Heart right ventricle (tissue), 16 donors: ENCODE results near the gene MEG3. TPM values are rescaled to one million over a fixed set of nuclear protein-coding genes. Genes with fewer than 3 reads are reported as not detected.

Experiments used
- ATAC-seq, 8 donors: fragments of 200-7000 bp; cut with Tn5 transposase; one replicate each; pipeline ENCODE4 v1.9.1; 2020; ENCODE audit warnings: mild to moderate bottlenecking in 8 of 8, moderate library complexity in 8 of 8, moderate number of reproducible peaks in 1 of 8
- DNase-seq, 2 donors: peaks; one replicate each; pipeline ENCODE4 v3.0.0-alpha.2; 2020
- H3K27ac ChIP-seq, 10 donors: fragments of 200-600 bp; sonication (generic) in 2 of 10; one replicate each; pipeline versions ENCODE4 v1.5.0 to v1.8.0; 2020 to 2022; ENCODE audit warnings: mild to moderate bottlenecking in 3 of 10
- H3K27me3 ChIP-seq, 7 donors: fragments of 200-600 bp; one replicate each; pipeline ENCODE4 v1.8.0; 2021 to 2022; ENCODE audit warnings: mild to moderate bottlenecking in 2 of 7
- H3K36me3 ChIP-seq, 9 donors: fragments of 200-600 bp; sonication (generic) in 1 of 9; one replicate each; pipeline versions ENCODE4 v1.5.0 to v1.8.0; 2020 to 2022; ENCODE audit warnings: mild to moderate bottlenecking in 2 of 9
- H3K4me1 ChIP-seq, 9 donors: fragments of 200-600 bp; sonication (generic) in 1 of 9; one replicate each; pipeline versions ENCODE4 v1.5.0 to v1.8.0; 2020 to 2022; ENCODE audit warnings: mild to moderate bottlenecking in 4 of 9
- H3K4me3 ChIP-seq, 10 donors: fragments of 200-600 bp; sonication (generic) in 2 of 10; one replicate each; pipeline versions ENCODE4 v1.5.0 to v1.8.0; 2020 to 2022; ENCODE audit warnings: mild to moderate bottlenecking in 7 of 10, moderate library complexity in 2 of 10
- H3K9me3 ChIP-seq, 11 donors: fragments of 200-600 bp in 10 of 11; sonication (generic) in 2 of 11; one replicate each; pipeline versions ENCODE4 v1.5.0 to v1.8.0; 2013 to 2022; ENCODE audit warnings: mild to moderate bottlenecking in 2 of 11, control low read depth in 1 of 11, moderate library complexity in 1 of 11
- CTCF ChIP-seq, 9 donors: fragments of 200-600 bp; sonication (generic) in 2 of 9; IDR thresholded peaks; one replicate each; pipeline versions ENCODE4 v1.5.0 to v1.8.0; 2021 to 2022; ENCODE audit warnings: antibody characterized with exemption in 9 of 9, mild to moderate bottlenecking in 5 of 9, moderate library complexity in 1 of 9
- WGBS, 2 donors: extraction: QIAGEN DNeasy Blood & Tissue Kit; methylation state at CpG; one replicate each; pipeline ENCODE4 v1.1.7; 2013; ENCODE audit warnings: inconsistent platforms in 1 of 2; 5-methylcytosine and 5-hydroxymethylcytosine counted together
- intact Hi-C, 10 donors: fragments of 100-400 bp; cut with DNase I; formaldehyde crosslinking; loops; one replicate each; pipeline versions ENCODE4 v1.11.1 to v1.14.2; 2022
- polyA plus RNA-seq, 2 donors: library from polyadenylated mRNA; stranded (reverse); fragments of 200-250 nt; gene quantifications; one replicate each; pipeline ENCODE4 v1.2.3, GENCODE V29; 2013
- total RNA-seq, 10 donors: library from RNA; stranded (reverse); fragmentation: NEBNext Ultra II Directional in 3 of 10; extraction: Animal tissue kit (Norgen Biotek cat#: 25700) in 3 of 10; gene quantifications; one replicate each; pipeline versions ENCODE4 v1.2.1 to v1.2.4, GENCODE V29; 2021 to 2023
- donor health status: Arrhythmogenic right ventricular cardiomyopathy.
- donor health status: ischemic (EF 13 %, LVEDD 7.1; RV severe dilation, severe dysfunction).
- donor health status: healthy with polysubstance abuse.
- donor health status: DM: no; HTN: yes; CAD: no.
- donor health status: DM: no; HTN: no; CAD: no.
- donor health status: ischemic (EF 25% LVEDD 6.9; RV normal size, moderate dysfunction).
- donor health status: ischemic (EF 25% LVEDD 5.7; RV mildly dilated, moderate dysfunction).
- donor health status: healthy.
- donor health status: DM: yes; HTN: yes; CAD: no.
- donor health status: Ischemic cardiomyopathy.
- donor health status: ischemic (EF 35%, LVEDD 5.7; RV mildly dilated, moderate dysfunction).
- donor health status: nonischemic (EF 11% LVEDD 7.7; RV severe dilation, severe dysfunction).
- donor health status: DM: yes; HTN: yes; CAD: no.
- donor health status: PGD.
- donor health status: ischemic (EF 29% LVEDD 5.4; RV normal size, mild dysfunction).
- donor health status: nonischemic (EF 23%, LVEDD 6.1; RV moderate dilation, normal function).

Gene MEG3
- total and polyA plus RNA-seq, 12 donors = 7.7 to 122 (median 12.4) TPM

- H3K9me3 ChIP-seq = no peaks in the 10 kb centered on the region
- no peaks in the 10 kb centered on the region for H3K36me3 ChIP-seq
- TF ChIP-seq CTCF (IDR thresholded peaks at IDR 0.05) = no peak
- no peaks in the 10 kb centered on the region for H3K4me1 ChIP-seq
- H3K27ac ChIP-seq = no peak overlapping the region
- peaks cover 0 to 26% (median 5%) of the 10 kb centered on the region in 7 donors for H3K27me3 ChIP-seq
- no peak overlapping the region for H3K4me3 ChIP-seq
- DNase-seq (no peak), ATAC-seq (no peak)
- WGBS, 2 donors = 75 to 81% methylated on average over 14 of the region's 14 CpGs
- intact Hi-C loops = loop anchor here in 2 of 10 donors (10.0 kb wide), 2 partner anchors 377 to 767 kb away; no protein-coding TSS in a partner anchor
Measured at GRCh38 chr14:100857233-100857922, 31.5 kb downstream of the MEG3 start.

- Histone ChIP-seq H3K4me3 (no peak overlapping the region), H3K4me1 (no peaks in the 10 kb centered on the region), H3K36me3 (no peaks in the 10 kb centered on the region), H3K9me3 (no peaks in the 10 kb centered on the region), H3K27me3 (peaks cover 0 to 26% (median 5%) of the 10 kb centered on the region in 7 donors), H3K27ac (no peak overlapping the region)
- ATAC-seq (no peak), DNase-seq (no peak)
- no peak for TF ChIP-seq CTCF (IDR thresholded peaks at IDR 0.05)
- intact Hi-C loops = loop anchor here in 2 of 10 donors (10.0 kb wide), 2 partner anchors 377 to 767 kb away; no protein-coding TSS in a partner anchor
- 79 to 80% methylated on average over 17 of the region's 17 CpGs for WGBS, 2 donors
Measured at GRCh38 chr14:100857923-100858837, 32.3 kb downstream of the MEG3 start.

GRCh38 chr14:100858838-100859220 is 32.9 kb downstream of the MEG3 start:
- TF ChIP-seq CTCF (IDR thresholded peaks at IDR 0.05) = no peak
- Histone ChIP-seq H3K4me1 (no peaks in the 10 kb centered on the region), H3K27me3 (peaks cover 0 to 26% (median 5%) of the 10 kb centered on the region in 7 donors), H3K36me3 (no peaks in the 10 kb centered on the region), H3K4me3 (no peak overlapping the region), H3K9me3 (no peaks in the 10 kb centered on the region), H3K27ac (no peak overlapping the region)
- WGBS, 2 donors = 63 to 74% methylated on average over 8 of the region's 8 CpGs
- ATAC-seq (no peak), DNase-seq (no peak)
- intact Hi-C loops = loop anchor here in 2 of 10 donors (10.0 kb wide), 2 partner anchors 376 to 766 kb away; no protein-coding TSS in a partner anchor

GRCh38 chr14:100859781-100860180 is 33.9 kb downstream of the MEG3 start:
- no peak for ATAC-seq
- intact Hi-C loops = loop anchor here in 2 of 10 donors (10.0 kb wide), 2 partner anchors 375 to 765 kb away; no protein-coding TSS in a partner anchor
- H3K4me1 ChIP-seq = no peaks in the 10 kb centered on the region
- WGBS, 2 donors = 90 to 92% methylated on average over 18 of the region's 18 CpGs
- H3K4me3 ChIP-seq = no peak overlapping the region
- peaks cover 0 to 26% (median 5%) of the 10 kb centered on the region in 7 donors for H3K27me3 ChIP-seq
- H3K27ac ChIP-seq = no peak overlapping the region
- DNase-seq = no peak
- no peaks in the 10 kb centered on the region for H3K9me3 ChIP-seq
- no peaks in the 10 kb centered on the region for H3K36me3 ChIP-seq
- no peak for TF ChIP-seq CTCF (IDR thresholded peaks at IDR 0.05)
